IMR-90 (cell line): Measurements from ENCODE around the gene SERPINA3. TPM values are rescaled to one million over a fixed set of nuclear protein-coding genes. Genes with fewer than 3 reads are reported as not detected.

Experiments used
- ATAC-seq: fragments of 200-7000 bp; cut with Tn5 transposase; 2 replicates; pipeline ENCODE4 v1.9.1; 2020; ENCODE audit warnings: low read depth, mild to moderate bottlenecking, moderate library complexity
- BruUV-seq: library from RNA; stranded (reverse); fragments of 400-500 nt; replicated peaks from 2 replicates; lab custom pipeline; 2021; lab: Mats Ljungman, UMichigan
- CTCF ChIA-PET: fragments of 300-600 bp; formaldehyde crosslinking; extraction: SDS; loops from one replicate; lab custom pipeline; 2021; ENCODE audit warnings: antibody characterized with exemption; lab: Yijun Ruan, JAX
- POLR2A ChIA-PET: fragments of 300-600 bp; sonication (Branson Sonifier 250); formaldehyde crosslinking; loops from one replicate; lab custom pipeline; 2022; ENCODE audit warnings: antibody characterized with exemption; ENCODE audit not compliant: unreplicated experiment; lab: Charles Lee
- DNase-seq: peaks from one replicate; pipeline ENCODE4 v3.0.0; 2013
- H2AFZ ChIP-seq: replicated peaks from 2 replicates; pipeline ENCODE3; 2013; ENCODE audit warnings: low read length, mild to moderate bottlenecking; ENCODE audit not compliant: poor library complexity
- H2AK5ac ChIP-seq: 2 replicates; pipeline ENCODE4 v1.6.1; 2013; ENCODE audit warnings: low read depth, low read length, inconsistent platforms
- H2AK9ac ChIP-seq: replicated peaks from 2 replicates; pipeline ENCODE3; 2013; ENCODE audit warnings: mild to moderate bottlenecking, low read depth, low read length, moderate library complexity; ENCODE audit not compliant: poor library complexity
- H2BK120ac ChIP-seq: 2 replicates; pipeline ENCODE4 v1.6.1; 2013; ENCODE audit warnings: low read depth, low read length, inconsistent platforms
- H2BK15ac ChIP-seq: 3 replicates; pipeline ENCODE4 v1.6.1; 2013; ENCODE audit warnings: low read depth, low read length, inconsistent platforms
- H2BK20ac ChIP-seq: 2 replicates; pipeline ENCODE4 v1.6.1; 2013; ENCODE audit warnings: low read depth, mild to moderate bottlenecking, inconsistent platforms, low read length, moderate library complexity
- H2BK5ac ChIP-seq: 2 replicates; pipeline ENCODE4 v1.6.1; 2013; ENCODE audit warnings: mild to moderate bottlenecking, low read depth, low read length, inconsistent platforms; ENCODE audit not compliant: poor library complexity, severe bottlenecking
- H3K14ac ChIP-seq: replicated peaks from 2 replicates; pipeline ENCODE4 v1.6.1; 2013; ENCODE audit warnings: low read depth, low read length, inconsistent platforms
- H3K18ac ChIP-seq: 2 replicates; pipeline ENCODE4 v1.6.1; 2013; ENCODE audit warnings: low read depth, low read length, control low read depth
- H3K23ac ChIP-seq: 2 replicates; pipeline ENCODE4 v1.6.1; 2013; ENCODE audit warnings: low read depth, low read length, inconsistent platforms
- H3K27ac ChIP-seq: 2 replicates; pipeline ENCODE4 v1.5.1; 2013; ENCODE audit warnings: mild to moderate bottlenecking, control low read depth, low read length; ENCODE audit not compliant: insufficient read depth
- H3K27me3 ChIP-seq: 2 replicates; pipeline ENCODE4 v1.6.1; 2013; ENCODE audit warnings: low read length; ENCODE audit not compliant: control insufficient read depth, insufficient read depth
- H3K36me3 ChIP-seq: 2 replicates; pipeline ENCODE4 v1.6.1; 2013; ENCODE audit warnings: low read length, mixed read lengths; ENCODE audit not compliant: control insufficient read depth, insufficient read depth
- H3K4ac ChIP-seq: 2 replicates; pipeline ENCODE4 v1.6.1; 2013; ENCODE audit warnings: low read depth, low read length, inconsistent platforms
- H3K4me1 ChIP-seq: 2 replicates; pipeline ENCODE4 v1.6.1; 2013; ENCODE audit warnings: low read length, mixed read lengths; ENCODE audit not compliant: control insufficient read depth, insufficient read depth
- H3K4me2 ChIP-seq: 2 replicates; pipeline ENCODE4 v1.6.1; 2013; ENCODE audit warnings: low read depth, mild to moderate bottlenecking, control low read depth, low read length, moderate library complexity
- H3K4me3 ChIP-seq: 2 replicates; pipeline ENCODE4 v1.5.1; 2013; ENCODE audit warnings: low read depth, mild to moderate bottlenecking, control low read depth, low read length, moderate library complexity; ENCODE audit not compliant: insufficient read depth
- H3K56ac ChIP-seq: 2 replicates; pipeline ENCODE4 v1.6.1; 2013; ENCODE audit warnings: low read length, inconsistent platforms; ENCODE audit not compliant: insufficient read depth; ENCODE audit errors: extremely low read depth
- H3K79me1 ChIP-seq, 2 experiments: 2 replicates each; pipeline ENCODE4 v1.6.1; 2013; ENCODE audit warnings: low read length in 2 of 2, inconsistent platforms in 1 of 2, low read depth in 1 of 2
- H3K9ac ChIP-seq: 2 replicates; pipeline ENCODE4 v1.6.1; 2013; ENCODE audit warnings: low read depth, low read length, control low read depth
- H3K9me1 ChIP-seq: 2 replicates; pipeline ENCODE4 v1.6.1; 2013; ENCODE audit warnings: low read length, inconsistent platforms; ENCODE audit not compliant: insufficient read depth
- H3K9me3 ChIP-seq: 2 replicates; pipeline ENCODE4 v1.6.1; 2013; ENCODE audit warnings: low read length; ENCODE audit not compliant: control insufficient read depth, insufficient read depth
- H4K20me1 ChIP-seq: 2 replicates; pipeline ENCODE4 v1.6.1; 2013; ENCODE audit warnings: low read length, inconsistent platforms; ENCODE audit not compliant: insufficient read depth
- H4K5ac ChIP-seq: 2 replicates; pipeline ENCODE4 v1.6.1; 2013; ENCODE audit warnings: mild to moderate bottlenecking, low read depth, low read length, control low read depth
- H4K8ac ChIP-seq, 2 experiments: 2 replicates each; pipeline ENCODE4 v1.6.1; 2013; ENCODE audit warnings: low read depth in 2 of 2, low read length in 2 of 2, control low read depth in 1 of 2, inconsistent platforms in 1 of 2
- H4K91ac ChIP-seq: 2 replicates; pipeline ENCODE4 v1.6.1; 2013; ENCODE audit warnings: low read depth, low read length, inconsistent platforms; ENCODE audit not compliant: insufficient read depth
- BHLHE40 ChIP-seq: fragments of 150-350 bp; IDR thresholded peaks from 2 replicates; pipeline ENCODE4 v1.6.1; 2016; ENCODE audit warnings: mild to moderate bottlenecking, low read depth, low read length
- CEBPB ChIP-seq: IDR thresholded peaks from 2 replicates; pipeline ENCODE4 v1.6.1; 2012; ENCODE audit warnings: low read depth, low read length, improper control_type of control experiment
- CTCF ChIP-seq: conservative IDR thresholded peaks from 2 replicates; pipeline ENCODE4 v1.5.1; 2012; ENCODE audit warnings: mild to moderate bottlenecking, low read depth, low read length, improper control_type of control experiment
- FOS ChIP-seq: fragments of 150-350 bp; IDR thresholded peaks from 2 replicates; pipeline ENCODE4 v1.6.1; 2016; ENCODE audit warnings: low read depth, low read length
- MAZ ChIP-seq: IDR thresholded peaks from 2 replicates; pipeline ENCODE4 v1.6.1; 2012; ENCODE audit warnings: low read depth, mild to moderate bottlenecking, low read length, improper control_type of control experiment, moderate library complexity, borderline replicate concordance
- MXI1 ChIP-seq: IDR thresholded peaks from 2 replicates; pipeline ENCODE4 v1.6.1; 2012; ENCODE audit warnings: low read depth, mild to moderate bottlenecking, low read length, moderate library complexity, borderline replicate concordance
- NFE2L2 ChIP-seq: fragments of 150-350 bp; IDR thresholded peaks from 2 replicates; pipeline ENCODE4 v1.6.1; 2016; ENCODE audit warnings: low read depth, mild to moderate bottlenecking, low read length
- POLR2A ChIP-seq: IDR thresholded peaks from 2 replicates; pipeline ENCODE4 v1.6.1; 2012; ENCODE audit warnings: mild to moderate bottlenecking, low read depth, low read length
- RFX5 ChIP-seq: IDR thresholded peaks from 2 replicates; pipeline ENCODE4 v1.8.0; 2012; ENCODE audit warnings: low read depth, mild to moderate bottlenecking, low read length, moderate library complexity
- SMC3 ChIP-seq: fragments of 150-350 bp; IDR thresholded peaks from 2 replicates; pipeline ENCODE4 v1.6.1; 2016; ENCODE audit warnings: low read depth, mild to moderate bottlenecking, antibody characterized with exemption, low read length, moderate library complexity
- USF2 ChIP-seq: fragments of 150-350 bp; IDR thresholded peaks from 2 replicates; pipeline ENCODE4 v1.6.1; 2017; ENCODE audit warnings: mild to moderate bottlenecking, antibody characterized with exemption, low read length, low read depth
- WGBS, 2 experiments: methylation state at CpG; one replicate each; pipeline versions ENCODE4 v1.1.5 to v1.1.7; 2013; ENCODE audit warnings: missing lambda C conversion rate in 2 of 2; ENCODE audit not compliant: insufficient read length in 1 of 2; ENCODE audit errors: extremely low coverage in 2 of 2; 5-methylcytosine and 5-hydroxymethylcytosine counted together
- dilution Hi-C: fragments of 300-500 bp; cut with HindIII; formaldehyde crosslinking; loops from one replicate; pipeline ENCODE4 v1.14.3; 2018; ENCODE audit warnings: low sequenced_read_pairs; ENCODE audit not compliant: unreplicated experiment
- in situ Hi-C: fragments of 300-500 bp; cut with MboI; formaldehyde crosslinking; loops from 3 replicates; pipeline ENCODE4 v1.14.3; 2019; ENCODE audit warnings: low sequenced_read_pairs, inconsistent platforms, mixed read lengths
- intact Hi-C: fragments of 100-400 bp; cut with micrococcal nuclease; formaldehyde crosslinking; loops from 2 replicates; pipeline ENCODE4 v1.10.0; 2022
- polyA plus RNA-seq, 3 experiments: library from polyadenylated mRNA; depleted of rRNA; stranded (reverse); fragments of >200 nt; gene quantifications; 2 replicates each; pipeline ENCODE4 v1.2.3, GENCODE V29; 2012; ENCODE audit warnings: low replicate concordance in 1 of 3
- total RNA-seq: library from RNA; depleted of rRNA; stranded (reverse); fragments of >200 nt; gene quantifications from 2 replicates; pipeline ENCODE4 v1.2.3, GENCODE V29; 2012

Gene SERPINA3
- total and polyA plus RNA-seq, 2 of the 4 experiments (the other 2 are of a cell fraction): 0.36 to 0.48 TPM

GRCh38 chr14:94644102-94644535, 31.9 kb downstream of the SERPINA3 start:
- Histone ChIP-seq H3K36me3 (no peaks in the 10 kb centered on the region), H3K23ac (no peak overlapping the region), H3K4ac (no peak overlapping the region), H2AK5ac (no peak overlapping the region), H3K9me1 (no peaks in the 10 kb centered on the region), H3K14ac (no peak overlapping the region), H3K18ac (no peak overlapping the region), H3K4me3 (no peak overlapping the region), H3K27me3 (no peaks in the 10 kb centered on the region), H4K20me1 (no peaks in the 10 kb centered on the region), H3K27ac (no peak overlapping the region), H2AFZ (no peak overlapping the region), H4K8ac (no peak overlapping the region), H4K5ac (no peak overlapping the region), H3K79me1 (no peaks in the 10 kb centered on the region), H2BK15ac (no peak overlapping the region), H2BK20ac (no peak overlapping the region), H2AK9ac (no peak overlapping the region), H3K9me3 (peaks cover 9% of the 10 kb centered on the region), H3K56ac (no peak overlapping the region), H3K4me2 (no peak overlapping the region), H3K4me1 (no peaks in the 10 kb centered on the region), H2BK5ac (no peak overlapping the region), H3K9ac (no peak overlapping the region), H4K91ac (no peak overlapping the region), H2BK120ac (no peak overlapping the region)
- DNase-seq: no peak
- TF ChIP-seq BHLHE40: no peak
- no peak for TF ChIP-seq RFX5
- no peak for TF ChIP-seq POLR2A
- TF ChIP-seq CEBPB: no peak
- no peak for TF ChIP-seq FOS
- TF ChIP-seq USF2: no peak
- no peak for TF ChIP-seq SMC3
- no peak for TF ChIP-seq NFE2L2
- TF ChIP-seq MAZ: no peak
- no peak for TF ChIP-seq CTCF
- TF ChIP-seq MXI1: no peak
- ATAC-seq: no peak
- BruUV-seq: no TSS peak
- CTCF ChIA-PET: no interaction called here
- POLR2A ChIA-PET: no interaction called here
- in situ Hi-C loops (no loop called here), dilution Hi-C loops (no loop called here), intact Hi-C loops (no loop called here)
- 67% methylated on average over 1 of the region's 4 CpGs; no CpG with 5 or more reads in 1 of the 2 experiments for WGBS, 2 experiments
